Activated naive CD4-positive, alpha-beta T cell treated with anti-CD3 and anti-CD28 coated beads, Interleukin-2, amount 50 U/mL, for 72 hours (primary cell): ENCODE data around the gene MRPS22. TPM values are rescaled to one million over a fixed set of nuclear protein-coding genes. Genes with fewer than 3 reads are reported as not detected.
A peak's percentile ranks its signal among the peaks of the same experiment; 100 is the strongest.
"Not testable (repeated sequence)": the region's sequence is repeated elsewhere in the genome, so short reads cannot be mapped to it uniquely, and the experiment has no call there.

ENCODE experiments used
- ATAC-seq, 2 donors: fragments of 150-1000 bp; cut with Tn5 transposase; 2 replicates each; pipeline ENCODE4 v1.10.0; 2021; ENCODE audit warnings: mild to moderate bottlenecking in 2 of 2, moderate library complexity in 2 of 2
- DNase-seq, 2 donors: peaks; one replicate each; pipeline ENCODE4 v3.0.0; 2021 to 2022; ENCODE audit warnings: low spot score in 2 of 2
- H3K27ac Mint-ChIP-seq, 2 donors: one replicate each; pipeline ENCODE4 v1.8.0; 2022; ENCODE audit warnings: mild to moderate bottlenecking in 2 of 2, mixed read lengths in 2 of 2
- H3K36me3 Mint-ChIP-seq, 2 donors: one replicate each; pipeline ENCODE4 v1.8.0; 2022; ENCODE audit warnings: mixed read lengths in 2 of 2
- H3K9me3 Mint-ChIP-seq, 2 donors: one replicate each; pipeline ENCODE4 v1.8.0; 2022; ENCODE audit warnings: mixed read lengths in 2 of 2
- total RNA-seq, 2 donors: library from RNA; stranded (reverse); gene quantifications; one replicate each; pipeline ENCODE4 v1.2.3, GENCODE V29; 2022

Gene MRPS22
- total RNA-seq, 2 donors from 2014 or later = 58.8 to 97.8 TPM

GRCh38 chr3:139355891-139356290, 12.1 kb downstream of the MRPS22 start:
- Mint-ChIP-seq H3K27ac (peak overlapping the region in 1 of 2 donors; percentile 64), H3K9me3 (peaks cover 0 to 4% of the 10 kb centered on the region in 2 donors), H3K36me3 (peaks cover 25 to 61% of the 10 kb centered on the region in 2 donors)
- ATAC-seq (peak in 1 of 2 donors; percentile 28), DNase-seq (no peak)

GRCh38 chr3:139357899-139358298, 14.1 kb downstream of the MRPS22 start:
- peaks cover 24 to 64% of the 10 kb centered on the region in 2 donors for H3K36me3 Mint-ChIP-seq
- DNase-seq = peak in 1 of 2 donors; percentile 31
- peaks cover 0 to 4% of the 10 kb centered on the region in 2 donors for H3K9me3 Mint-ChIP-seq
- H3K27ac Mint-ChIP-seq = peak overlapping the region; percentile 74 to 88
- ATAC-seq = peak; percentile 97 to 99

GRCh38 chr3:139358841-139359562, 15.2 kb downstream of the MRPS22 start:
- Mint-ChIP-seq H3K27ac (peak overlapping the region in 1 of 2 donors; percentile 74), H3K36me3 (peaks cover 24 to 64% of the 10 kb centered on the region in 2 donors), H3K9me3 (peaks cover 0 to 4% of the 10 kb centered on the region in 2 donors)
- ATAC-seq (no peak), DNase-seq (no peak)

DNA sequence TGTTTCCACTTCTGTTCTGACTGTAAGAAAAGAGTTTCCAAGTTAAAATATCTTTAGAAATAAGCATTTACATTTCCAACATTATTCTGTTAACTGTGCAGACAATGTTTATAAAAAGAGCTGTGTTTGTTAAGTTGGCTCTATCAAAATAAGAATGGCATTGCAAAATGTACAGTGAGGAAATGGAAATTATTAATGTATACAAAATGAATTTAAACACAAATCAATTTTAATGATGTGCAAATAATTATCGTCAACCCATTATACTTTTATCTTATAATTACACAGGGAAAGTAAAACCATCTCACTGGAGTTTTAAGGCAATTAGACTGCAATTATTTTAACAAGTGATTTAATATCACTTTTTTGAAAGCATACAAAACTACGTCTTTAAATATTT, 17.5 kb downstream of the MRPS22 start:
- H3K27ac Mint-ChIP-seq = no peak overlapping the region
- H3K36me3 Mint-ChIP-seq = peaks cover 18 to 51% of the 10 kb centered on the region in 2 donors
- DNase-seq (no peak), ATAC-seq (no peak)
- H3K9me3 Mint-ChIP-seq = peaks cover 0 to 4% of the 10 kb centered on the region in 2 donors

- DNase-seq = no peak
- H3K27ac Mint-ChIP-seq = peak overlapping the region in 1 of 2 donors; percentile 1
Observed at GRCh38 chr3:139364549-139364948, 20.7 kb downstream of the MRPS22 start.

DNA sequence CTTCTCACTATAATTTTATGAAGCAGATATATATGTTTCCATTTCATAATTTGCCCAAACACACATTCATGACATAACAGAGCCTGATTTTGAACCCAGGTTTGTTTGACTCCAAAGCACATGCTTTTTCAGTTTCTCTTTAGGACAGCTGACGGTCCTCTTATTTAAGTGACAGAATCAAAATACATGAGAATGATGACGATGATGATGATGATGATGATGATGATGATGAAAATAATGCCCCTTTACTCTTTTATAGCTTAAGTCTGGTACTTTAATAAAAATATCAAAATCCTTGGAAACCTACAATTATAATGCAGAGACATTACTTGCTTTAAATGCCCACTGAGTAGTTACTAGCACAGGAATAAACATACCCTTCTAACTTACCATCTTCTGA, 30.3 kb downstream of the MRPS22 start:
- no peak for DNase-seq

More at GRCh38 chr3:139364549-139364948, 20.7 kb downstream of the MRPS22 start:
- ATAC-seq = no peak
- peaks cover 11 to 32% of the 10 kb centered on the region in 2 donors for H3K36me3 Mint-ChIP-seq
- no peaks in the 10 kb centered on the region for H3K9me3 Mint-ChIP-seq

GRCh38 chr3:139377378-139377777, 33.6 kb downstream of the MRPS22 start:
- Mint-ChIP-seq H3K27ac (no peak overlapping the region), H3K9me3 (no peaks in the 10 kb centered on the region), H3K36me3 (peaks cover 4 to 44% of the 10 kb centered on the region in 2 donors)
- no peak for DNase-seq
- no peak for ATAC-seq

More for the DNA sequence above, 30.3 kb downstream of the MRPS22 start:
- Mint-ChIP-seq H3K36me3 (peaks cover 14 to 17% of the 10 kb centered on the region in 2 donors), H3K27ac (no peak overlapping the region), H3K9me3 (no peaks in the 10 kb centered on the region)
- ATAC-seq = no peak

- Mint-ChIP-seq H3K36me3 (peaks cover 4 to 44% of the 10 kb centered on the region in 2 donors), H3K27ac (no peak overlapping the region), H3K9me3 (no peaks in the 10 kb centered on the region)
- DNase-seq (no peak), ATAC-seq (no peak)
Observed at GRCh38 chr3:139378587-139379241, 34.9 kb downstream of the MRPS22 start.

GRCh38 chr3:139380575-139380974, 36.8 kb downstream of the MRPS22 start:
- Mint-ChIP-seq H3K36me3 (peaks cover under 1 to 42% of the 10 kb centered on the region in 2 donors), H3K9me3 (no peaks in the 10 kb centered on the region), H3K27ac (peak overlapping the region in 1 of 2 donors; percentile 79)
- DNase-seq (no peak), ATAC-seq (peak in 1 of 2 donors; percentile 48)

DNA sequence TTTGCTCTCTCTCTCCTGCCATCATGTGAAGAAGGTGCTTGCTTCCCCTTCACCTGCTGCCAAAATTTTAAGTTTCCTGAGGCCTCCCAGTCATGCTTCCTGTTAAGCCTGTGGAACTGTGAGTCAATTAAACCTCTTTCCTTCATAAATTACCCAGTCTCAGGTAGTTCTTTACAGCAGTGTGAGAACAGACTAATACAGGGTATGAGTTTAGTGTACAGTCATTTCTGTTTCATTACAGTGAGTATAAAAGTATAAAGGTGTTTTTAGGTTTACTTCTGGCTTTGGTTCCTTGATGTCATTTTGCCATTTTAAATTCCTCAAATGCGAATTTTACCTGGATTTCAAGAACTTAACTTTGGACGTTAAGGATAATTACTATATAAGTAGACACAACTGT, 38.5 kb downstream of the MRPS22 start:
- not testable (repeated sequence) for DNase-seq, H3K9me3 Mint-ChIP-seq
- peak; percentile 63 to 84 for ATAC-seq
- Mint-ChIP-seq H3K36me3 (peaks cover 0 to 38% of the 10 kb centered on the region in 2 donors), H3K27ac (peak overlapping the region in 1 of 2 donors; percentile 43)

- no peak for ATAC-seq
- peaks cover 6 to 13% of the 10 kb centered on the region in 2 donors for H3K36me3 Mint-ChIP-seq
- no peaks in the 10 kb centered on the region for H3K9me3 Mint-ChIP-seq
- no peak for DNase-seq
- H3K27ac Mint-ChIP-seq = peak overlapping the region; percentile 55 to 99
Observed at GRCh38 chr3:139388077-139388476, 44.3 kb downstream of the MRPS22 start.

DNA sequence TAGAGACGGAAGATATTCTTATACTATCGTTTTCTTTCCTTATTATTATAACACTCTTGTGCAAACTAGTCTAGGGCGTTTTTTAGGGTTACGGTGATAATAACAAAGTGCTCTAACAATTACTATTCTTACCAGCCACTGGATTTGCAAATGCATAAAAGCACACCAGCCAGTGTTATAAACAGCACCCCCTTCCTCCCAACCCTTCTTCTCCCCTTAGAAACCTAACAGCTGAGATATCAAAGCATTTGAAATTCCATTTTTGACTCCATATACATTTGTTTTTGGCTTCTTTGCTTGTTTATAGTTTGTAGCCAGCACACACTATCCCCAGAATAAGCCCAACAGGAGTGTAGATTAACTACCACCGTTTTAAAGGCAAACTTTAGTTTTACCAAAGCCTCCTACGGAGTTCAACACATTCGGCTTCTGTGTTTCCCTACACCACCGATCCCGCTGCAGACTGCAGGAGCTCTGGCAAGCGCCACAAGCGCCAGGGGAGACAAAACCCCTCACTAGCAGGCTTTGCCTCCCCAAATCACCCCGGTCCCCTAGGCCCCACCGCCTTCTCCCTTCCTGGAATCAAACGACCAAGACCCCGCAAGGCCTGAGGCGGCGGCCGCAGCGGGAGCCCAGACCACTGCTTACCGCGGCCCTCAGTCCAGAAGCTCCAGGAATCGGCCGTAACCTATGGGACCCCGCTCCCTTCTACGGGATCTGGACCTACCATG, 45.2 kb downstream of the MRPS22 start:
- ATAC-seq = peak in 1 of 2 donors; percentile 23
- H3K9me3 Mint-ChIP-seq = no peaks in the 10 kb centered on the region
- DNase-seq = no peak
- H3K27ac Mint-ChIP-seq = peak overlapping the region; percentile 99
- H3K36me3 Mint-ChIP-seq = peaks cover 6 to 13% of the 10 kb centered on the region in 2 donors

GRCh38 chr3:139389552-139390368, 45.9 kb downstream of the MRPS22 start, which contains the start of gene COPB2:
Gene COPB2 (minus strand): TSS chr3:139389647. CDS start chr3:139389550, 97 bp downstream.
- ATAC-seq = peak; percentile 96
- Mint-ChIP-seq H3K36me3 (peaks cover 6 to 13% of the 10 kb centered on the region in 2 donors), H3K27ac (peak within 1 kb of the TSS; percentile 99), H3K9me3 (no peaks in the 10 kb centered on the region)
- peak; percentile 97 to 98 for DNase-seq

DNA sequence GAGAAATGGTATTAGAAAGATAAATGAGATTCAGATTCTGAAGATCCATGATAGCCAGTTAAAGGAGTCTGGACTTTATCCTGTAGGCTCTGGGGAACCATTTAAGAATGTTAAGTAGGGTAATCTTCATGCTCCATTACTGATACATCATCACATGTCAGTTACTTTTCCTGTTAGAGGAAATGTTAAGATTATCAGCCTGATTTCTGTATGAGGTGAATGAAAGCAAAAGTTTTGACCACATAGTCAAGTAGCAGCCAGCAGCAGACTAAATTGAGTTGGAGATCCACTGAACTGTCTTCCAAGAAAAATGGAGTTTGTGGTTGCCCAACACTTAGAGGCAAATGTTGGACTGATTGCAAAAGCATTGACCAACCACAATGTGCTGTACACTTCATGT, 50.3 kb downstream of the MRPS22 start:
- no peak overlapping the region for H3K27ac Mint-ChIP-seq
- H3K9me3 Mint-ChIP-seq = no peaks in the 10 kb centered on the region
- ATAC-seq (no peak), DNase-seq (no peak)
- H3K36me3 Mint-ChIP-seq = peaks cover 6 to 9% of the 10 kb centered on the region in 2 donors

DNA sequence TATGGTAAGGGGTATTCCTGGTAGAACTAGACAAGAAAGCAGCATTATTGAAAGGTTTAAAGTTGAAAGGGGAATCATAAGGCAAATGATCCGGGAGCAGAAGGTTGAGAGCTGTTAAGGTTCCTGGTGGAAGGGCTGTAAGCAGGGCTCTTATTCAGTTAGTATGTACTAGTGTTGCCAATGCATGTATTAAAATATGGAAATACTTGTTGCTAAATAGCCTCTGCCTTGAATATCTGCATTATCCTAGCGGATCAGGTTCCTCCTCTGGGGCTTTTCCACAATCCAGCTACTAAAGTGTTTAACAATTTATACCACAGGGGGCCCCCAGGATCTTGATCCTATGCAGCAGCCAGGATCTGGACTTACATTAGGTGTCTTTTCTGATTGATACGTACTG, 52.9 kb downstream of the MRPS22 start:
- no peak for ATAC-seq
- DNase-seq = no peak
- H3K27ac Mint-ChIP-seq = no peak overlapping the region
- H3K9me3 Mint-ChIP-seq = no peaks in the 10 kb centered on the region
- H3K36me3 Mint-ChIP-seq = no peaks in the 10 kb centered on the region

DNA sequence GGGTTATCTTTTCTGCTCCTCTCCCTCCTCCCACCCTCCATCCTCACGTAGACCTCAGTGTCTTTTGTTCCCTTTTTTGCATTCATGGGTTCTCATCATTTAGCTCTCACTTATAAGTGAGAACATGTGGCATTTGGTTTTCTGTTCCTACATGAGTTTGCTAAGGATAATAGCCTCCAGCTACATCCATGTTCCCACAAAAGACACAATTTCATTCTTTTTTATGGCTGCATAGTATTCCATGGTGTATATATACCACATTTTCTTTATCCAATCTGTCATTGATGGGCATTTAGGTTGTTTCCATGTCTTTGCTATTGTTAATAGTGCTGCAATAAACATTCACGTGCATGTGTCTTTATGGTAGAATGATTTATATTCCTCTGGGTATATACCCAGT, 57.3 kb downstream of the MRPS22 start:
- ATAC-seq, DNase-seq, H3K27ac Mint-ChIP-seq: not testable (repeated sequence)
- Mint-ChIP-seq H3K36me3 (peaks cover 18 to 27% of the 10 kb centered on the region in 2 donors), H3K9me3 (peaks cover 6 to 17% of the 10 kb centered on the region in 2 donors)
